HepG2 (cell line): ENCODE data around the gene KIZ. TPM values are rescaled to one million over a fixed set of nuclear protein-coding genes. Genes with fewer than 3 reads are reported as not detected.

Experiments used
- ATAC-seq: fragments of 200-7000 bp; cut with Tn5 transposase; 3 replicates; pipeline ENCODE4 v1.9.1; 2020; ENCODE audit warnings: mild to moderate bottlenecking, moderate library complexity
- BruUV-seq: library from RNA; stranded (reverse); fragments of 400-500 nt; replicated peaks from 2 replicates; lab custom pipeline; 2021; lab: Mats Ljungman, UMichigan
- CTCF ChIA-PET: fragments of 300-600 bp; formaldehyde crosslinking; extraction: SDS; loops from one replicate; lab custom pipeline; 2021; ENCODE audit warnings: low total read pairs, inconsistent platforms, low intra/inter-chr PET ratio; lab: Yijun Ruan, JAX
- POLR2A ChIA-PET: fragments of 350-600 bp; sonication (Branson Sonifier 250); formaldehyde crosslinking; loops from one replicate; lab custom pipeline; 2020; ENCODE audit warnings: antibody characterized with exemption, inconsistent platforms; lab: Yijun Ruan, JAX
- DNase-seq: peaks from one replicate; pipeline ENCODE4 v3.0.0-alpha.2; 2015; ENCODE audit warnings: low spot score
- FAIRE-seq: peaks from 3 replicates; lab custom pipeline; 2011; peaks lifted over from hg19 to GRCh38; lab: Jason Lieb, UNC
- H2AFZ ChIP-seq: one replicate; pipeline ENCODE4 v1.6.1; 2011; ENCODE audit warnings: low read length, inconsistent platforms
- H3K27ac ChIP-seq: fragments of 300-600 bp; 3 replicates; pipeline ENCODE4 v1.8.0; 2011; ENCODE audit warnings: mixed run types, mild to moderate bottlenecking, mixed read lengths, low read length, inconsistent platforms; ENCODE audit not compliant: insufficient read depth; ENCODE audit errors: extremely low read length
- H3K27me3 ChIP-seq, 2 experiments: fragments of 200-600 bp in 1 of 2; 2 replicates in 1 of 2; 3 replicates in 1 of 2; pipeline versions ENCODE4 v1.6.0 to v1.8.0; 2011; ENCODE audit warnings: low read length in 2 of 2, mild to moderate bottlenecking in 2 of 2, moderate library complexity in 2 of 2, inconsistent platforms in 1 of 2; ENCODE audit not compliant: insufficient read depth in 2 of 2, control insufficient read depth in 1 of 2
- H3K36me3 ChIP-seq, 2 experiments: fragments of 200-600 bp in 1 of 2; replicated peaks in 1 of 2; 2 replicates in 1 of 2; 3 replicates in 1 of 2; pipeline versions ENCODE4 v1.5.1 to v1.8.0; 2011; ENCODE audit warnings: low read length in 2 of 2, inconsistent platforms in 1 of 2; ENCODE audit not compliant: insufficient read depth in 2 of 2, control insufficient read depth in 1 of 2
- H3K4me1 ChIP-seq: 2 replicates; pipeline ENCODE4 v1.5.1; 2012; ENCODE audit warnings: low read length, inconsistent platforms; ENCODE audit not compliant: insufficient read depth
- H3K4me2 ChIP-seq: 2 replicates; pipeline ENCODE4 v1.6.0; 2011; ENCODE audit warnings: low read depth, low read length, inconsistent platforms
- H3K4me3 ChIP-seq, 3 experiments: fragments of 200-600 bp in 1 of 3; sonication (generic), shearing (Covaris generic) in 1 of 3; replicated peaks in 1 of 3; 2 replicates each; pipeline ENCODE4 v1.5.1; 2011 to 2016; ENCODE audit warnings: low read length in 3 of 3, inconsistent platforms in 2 of 3, low read depth in 2 of 3, mild to moderate bottlenecking in 2 of 3, control low read depth in 1 of 3, mixed read lengths in 1 of 3; ENCODE audit not compliant: insufficient read depth in 1 of 3
- H3K79me2 ChIP-seq: one replicate; pipeline ENCODE4 v1.6.1; 2011; ENCODE audit warnings: low read length, inconsistent platforms; ENCODE audit not compliant: insufficient read depth
- H3K9ac ChIP-seq: 2 replicates; pipeline ENCODE4 v1.6.0; 2011; ENCODE audit warnings: mild to moderate bottlenecking, low read depth, low read length, inconsistent platforms; ENCODE audit not compliant: insufficient read depth
- H3K9me3 ChIP-seq: 2 replicates; pipeline ENCODE4 v1.5.1; 2012; ENCODE audit warnings: mild to moderate bottlenecking, low read length
- H4K20me1 ChIP-seq: 2 replicates; pipeline ENCODE4 v1.6.0; 2011; ENCODE audit warnings: inconsistent platforms, mild to moderate bottlenecking, low read length, moderate library complexity; ENCODE audit not compliant: insufficient read depth
- GRHL1 ChIP-seq: sonication (generic); formaldehyde crosslinking; conservative IDR thresholded peaks from 2 replicates; pipeline ENCODE4 v1.8.0; 2022; ENCODE audit warnings: missing genetic modification reagents
- PBX2 ChIP-seq: IDR thresholded peaks from 2 replicates; pipeline ENCODE4 v1.6.1; 2016; ENCODE audit warnings: control low read depth
- ZBTB33 ChIP-seq: sonication (generic); formaldehyde crosslinking; IDR thresholded peaks from 2 replicates; pipeline ENCODE4 v1.4.0; 2020; ENCODE audit warnings: missing genetic modification reagents
- ZNF552 ChIP-seq: sonication (generic); formaldehyde crosslinking; IDR thresholded peaks from 2 replicates; pipeline ENCODE4 v1.9.0; 2022; ENCODE audit warnings: missing genetic modification reagents, mild to moderate bottlenecking, borderline replicate concordance
- WGBS: methylation state at CpG from one replicate; pipeline ENCODE4 v1.1.6; 2017; ENCODE audit warnings: low lambda C conversion rate; 5-methylcytosine and 5-hydroxymethylcytosine counted together
- in situ Hi-C: cut with HindIII; loops from 2 replicates; pipeline ENCODE4 v1.10.0; 2017; ENCODE audit warnings: low pct_unique_long_range_greater_than_20kb; ENCODE audit not compliant: extremely low pct_ligation_motif_present
- intact Hi-C: fragments of 100-400 bp; cut with micrococcal nuclease; formaldehyde crosslinking; loops from one replicate; pipeline ENCODE4 v1.10.0; 2022; ENCODE audit not compliant: unreplicated experiment
- polyA plus RNA-seq, 8 experiments: library from polyadenylated mRNA; depleted of rRNA in 3 of 8; stranded (reverse) in 7 of 8; unstranded in 1 of 8; fragments of >200 nt; fragmentation: Illumina TruSeq in 4 of 8; extraction: Trizol in 4 of 8; gene quantifications; 2 replicates each; pipeline versions ENCODE4 v1.2.1 to v1.2.3, GENCODE V29; 2011 to 2016; ENCODE audit warnings: low read depth in 4 of 8, missing spikeins in 1 of 8, mixed read lengths in 1 of 8; ENCODE audit not compliant: insufficient read depth in 1 of 8
- total RNA-seq, 5 experiments: library from RNA; depleted of rRNA; stranded (reverse); fragments of >200 nt; fragmentation: Illumina TruSeq; extraction: Trizol; gene quantifications; 2 replicates each; pipeline ENCODE4 v1.2.3, GENCODE V29; 2016; ENCODE audit warnings: low read depth in 1 of 5

Gene KIZ
- total and polyA plus RNA-seq, 2 of the 13 experiments (the other 11 are each of a cell fraction or from before 2014, with no cell fraction given) = 46.3 to 114 TPM

GRCh38 chr20:21129861-21130260 lies 4.0 kb downstream of the KIZ start:
- WGBS = 89% methylated on average over 5 of the region's 5 CpGs
- H3K4me3 ChIP-seq = no peak overlapping the region
- POLR2A ChIA-PET = interaction anchor here (1.2 kb wide), 1 partner anchor 81 kb away, joined by 3 read pairs; no protein-coding TSS in a partner anchor

More at GRCh38 chr20:21129861-21130260, 4.0 kb downstream of the KIZ start:
- H3K79me2 ChIP-seq = peaks cover 52% of the 10 kb centered on the region
- no peak overlapping the region for H3K9ac ChIP-seq
- H4K20me1 ChIP-seq = no peaks in the 10 kb centered on the region
- intact Hi-C loops = no loop called here
- ATAC-seq = no peak
- BruUV-seq = no TSS peak
- no peak overlapping the region for H3K4me2 ChIP-seq
- H3K4me1 ChIP-seq = peaks cover 62% of the 10 kb centered on the region
- no peaks in the 10 kb centered on the region; a peak in 1 of 5 replicates for H3K27me3 ChIP-seq
- TF ChIP-seq PBX2 (CRISPR knock-in tag) = no peak
- no peak for TF ChIP-seq ZNF552
- TF ChIP-seq ZBTB33 (CRISPR knock-in tag) = 0 out of 2 replicates have a peak, but pooled peaks have one; percentile 38
- TF ChIP-seq GRHL1 (CRISPR knock-in tag) = no peak
- no peaks in the 10 kb centered on the region for H3K9me3 ChIP-seq
- H3K36me3 ChIP-seq = peaks cover 12 to 38% of the 10 kb centered on the region in 2 experiments
- in situ Hi-C loops = loop anchor here (5.0 to 10.0 kb wide), 2 partner anchors 78 to 265 kb away; no protein-coding TSS in a partner anchor
- H3K27ac ChIP-seq = no peak overlapping the region
- no peak for FAIRE-seq
- H2AFZ ChIP-seq = no peak overlapping the region
- no peak for DNase-seq
- CTCF ChIA-PET = no interaction called here
